H9 (cell line): ENCODE measurements around the gene ATP1A2. TPM values are rescaled to one million over a fixed set of nuclear protein-coding genes. Genes with fewer than 3 reads are reported as not detected.

Experiments
- DNase-seq: peaks from one replicate; pipeline ENCODE4 v3.0.0-alpha.2; 2017
- H2AFZ ChIP-seq: one replicate; pipeline ENCODE4 v1.6.1; 2013; ENCODE audit warnings: mild to moderate bottlenecking, low read length, control low read depth, moderate library complexity
- H2AK5ac ChIP-seq: 2 replicates; pipeline ENCODE4 v1.6.1; 2013; ENCODE audit warnings: low read length, control low read depth, mixed read lengths; ENCODE audit not compliant: insufficient read length
- H2BK120ac ChIP-seq: one replicate; pipeline ENCODE4 v1.6.1; 2013; ENCODE audit warnings: low read depth, mild to moderate bottlenecking, low read length, control low read depth, inconsistent platforms; ENCODE audit not compliant: poor library complexity, severe bottlenecking
- H2BK12ac ChIP-seq: 2 replicates; pipeline ENCODE4 v1.6.1; 2013; ENCODE audit warnings: low read length, control low read depth, mixed read lengths, low read depth; ENCODE audit not compliant: insufficient read length
- H2BK15ac ChIP-seq: 2 replicates; pipeline ENCODE4 v1.6.1; 2013; ENCODE audit warnings: low read depth, low read length, control low read depth
- H2BK20ac ChIP-seq: one replicate; pipeline ENCODE4 v1.6.1; 2013; ENCODE audit warnings: low read depth, mild to moderate bottlenecking, low read length, control low read depth, inconsistent platforms; ENCODE audit not compliant: poor library complexity, severe bottlenecking
- H2BK5ac ChIP-seq: 2 replicates; pipeline ENCODE4 v1.6.1; 2013; ENCODE audit warnings: low read length, control low read depth, mixed read lengths; ENCODE audit not compliant: insufficient read length
- H3K14ac ChIP-seq: 2 replicates; pipeline ENCODE4 v1.6.1; 2013; ENCODE audit warnings: low read length, control low read depth; ENCODE audit not compliant: insufficient read depth
- H3K18ac ChIP-seq: 2 replicates; pipeline ENCODE4 v1.6.1; 2013; ENCODE audit warnings: low read depth, mild to moderate bottlenecking, mixed read lengths, low read length, control low read depth; ENCODE audit not compliant: insufficient read length
- H3K23ac ChIP-seq: 2 replicates; pipeline ENCODE4 v1.6.1; 2013; ENCODE audit warnings: low read length, control low read depth, mixed read lengths, low read depth; ENCODE audit not compliant: insufficient read length
- H3K23me2 ChIP-seq: 2 replicates; pipeline ENCODE4 v1.6.1; 2013; ENCODE audit warnings: low read depth, mild to moderate bottlenecking, mixed read lengths, low read length, control low read depth; ENCODE audit not compliant: insufficient read length, poor library complexity, severe bottlenecking
- H3K27ac ChIP-seq: 2 replicates; pipeline ENCODE4 v1.5.1; 2013; ENCODE audit warnings: low read length, control low read depth, mixed read lengths, low read depth; ENCODE audit not compliant: insufficient read length
- H3K27me3 ChIP-seq: 2 replicates; pipeline ENCODE4 v1.6.1; 2013; ENCODE audit warnings: low read length, control low read depth, inconsistent platforms; ENCODE audit not compliant: insufficient read depth
- H3K4ac ChIP-seq: 2 replicates; pipeline ENCODE4 v1.6.1; 2013; ENCODE audit warnings: low read depth, mild to moderate bottlenecking, control low read depth, inconsistent platforms, low read length, moderate library complexity
- H3K4me1 ChIP-seq: 2 replicates; pipeline ENCODE4 v1.6.1; 2013; ENCODE audit warnings: low read length, control low read depth, inconsistent platforms; ENCODE audit not compliant: insufficient read depth
- H3K4me2 ChIP-seq: 2 replicates; pipeline ENCODE4 v1.6.1; 2013; ENCODE audit warnings: low read length, control low read depth, mixed read lengths; ENCODE audit not compliant: insufficient read length, insufficient read depth
- H3K56ac ChIP-seq: 2 replicates; pipeline ENCODE4 v1.6.1; 2013; ENCODE audit warnings: low read depth, mild to moderate bottlenecking, mixed read lengths, low read length, control low read depth; ENCODE audit not compliant: insufficient read length
- H3K79me1 ChIP-seq: 2 replicates; pipeline ENCODE4 v1.6.1; 2013; ENCODE audit warnings: low read depth, mild to moderate bottlenecking, moderate library complexity, low read length, control low read depth, inconsistent platforms; ENCODE audit not compliant: insufficient read depth, poor library complexity, severe bottlenecking
- H3K79me2 ChIP-seq: 2 replicates; pipeline ENCODE4 v1.6.1; 2013; ENCODE audit warnings: low read length, control low read depth, inconsistent platforms; ENCODE audit not compliant: insufficient read depth
- H3K9ac ChIP-seq: 2 replicates; pipeline ENCODE4 v1.6.1; 2013; ENCODE audit warnings: low read length, control low read depth, mixed read lengths; ENCODE audit not compliant: insufficient read length; ENCODE audit errors: extremely low read depth
- H3K9me3 ChIP-seq: one replicate; pipeline ENCODE4 v1.6.1; 2013; ENCODE audit warnings: low read depth, low read length, inconsistent platforms; ENCODE audit not compliant: control insufficient read depth
- H3T11ph ChIP-seq: one replicate; pipeline ENCODE4 v1.6.1; 2013; ENCODE audit warnings: mild to moderate bottlenecking, low read length, control low read depth, inconsistent platforms
- H4K20me1 ChIP-seq: one replicate; pipeline ENCODE4 v1.6.1; 2013; ENCODE audit not compliant: control insufficient read depth, insufficient read length, insufficient read depth
- H4K5ac ChIP-seq: 2 replicates; pipeline ENCODE4 v1.6.1; 2013; ENCODE audit warnings: low read depth, mild to moderate bottlenecking, mixed read lengths, low read length, control low read depth; ENCODE audit not compliant: insufficient read length
- H4K8ac ChIP-seq: replicated peaks from 2 replicates; pipeline ENCODE4 v1.6.1; 2013; ENCODE audit warnings: low read length, control low read depth, mixed read lengths, low read depth; ENCODE audit not compliant: insufficient read length
- H4K91ac ChIP-seq: 2 replicates; pipeline ENCODE4 v1.6.1; 2013; ENCODE audit warnings: low read depth, mild to moderate bottlenecking, moderate library complexity, mixed read lengths, low read length, control low read depth; ENCODE audit not compliant: insufficient read length
- H3K27ac Mint-ChIP-seq, 3 experiments: 2 replicates in 2 of 3; 3 replicates in 1 of 3; pipeline ENCODE4 v1.8.0; 2020 to 2021; ENCODE audit warnings: mixed read lengths in 3 of 3, mild to moderate bottlenecking in 1 of 3, moderate library complexity in 1 of 3
- H3K27me3 Mint-ChIP-seq: 2 replicates; pipeline ENCODE4 v1.8.0; 2021; ENCODE audit warnings: low read depth, mild to moderate bottlenecking, moderate library complexity, mixed read lengths
- H3K36me3 Mint-ChIP-seq, 3 experiments: 2 replicates in 2 of 3; 3 replicates in 1 of 3; pipeline ENCODE4 v1.8.0; 2020 to 2021; ENCODE audit warnings: low read depth in 3 of 3, mixed read lengths in 3 of 3; ENCODE audit not compliant: insufficient read depth in 1 of 3
- H3K4me1 Mint-ChIP-seq, 2 experiments: 2 replicates each; pipeline ENCODE4 v1.8.0; 2020; ENCODE audit warnings: mixed read lengths in 2 of 2
- H3K4me3 Mint-ChIP-seq, 2 experiments: 2 replicates in 1 of 2; 3 replicates in 1 of 2; pipeline ENCODE4 v1.8.0; 2020 to 2021; ENCODE audit warnings: mild to moderate bottlenecking in 2 of 2, mixed read lengths in 2 of 2, moderate library complexity in 1 of 2
- H3K9me3 Mint-ChIP-seq, 2 experiments: 2 replicates in 1 of 2; 3 replicates in 1 of 2; pipeline ENCODE4 v1.8.0; 2020; ENCODE audit warnings: mild to moderate bottlenecking in 2 of 2, mixed read lengths in 2 of 2, moderate library complexity in 1 of 2
- CTCF ChIP-seq: fragments of 200-600 bp; sonication (generic); conservative IDR thresholded peaks from 3 replicates; pipeline ENCODE4 v1.8.0; 2021; ENCODE audit warnings: antibody characterized with exemption, mild to moderate bottlenecking
- WGBS: extraction: QIAGEN DNeasy Blood & Tissue Kit; methylation state at CpG from one replicate; pipeline ENCODE4 v1.1.7; 2013; ENCODE audit warnings: missing lambda C conversion rate, low lambda C conversion rate, mixed read lengths; ENCODE audit not compliant: insufficient read length; ENCODE audit errors: extremely low coverage; 5-methylcytosine and 5-hydroxymethylcytosine counted together
- total RNA-seq: library from RNA; stranded (reverse); gene quantifications from 2 replicates; pipeline ENCODE4 v1.2.1, GENCODE V29; 2021

The ATP1A2 gene
- total RNA-seq, 1 experiment from 2014 or later = 3.0 TPM

GRCh38 chr1:160139840-160140239 is 24.3 kb downstream of the ATP1A2 start:
- Histone ChIP-seq H2BK15ac (no peak overlapping the region), H4K20me1 (no peaks in the 10 kb centered on the region), H2BK20ac (no peak overlapping the region), H3K23me2 (no peaks in the 10 kb centered on the region), H3K56ac (no peak overlapping the region), H3K4me1 (no peaks in the 10 kb centered on the region), H3K14ac (no peak overlapping the region), H2AFZ (no peak overlapping the region), H3K18ac (no peak overlapping the region), H2AK5ac (no peak overlapping the region), H3K23ac (no peak overlapping the region), H4K5ac (no peak overlapping the region), H2BK5ac (no peak overlapping the region), H4K91ac (no peak overlapping the region), H3K9ac (no peak overlapping the region), H3T11ph (no peak overlapping the region), H3K4ac (no peak overlapping the region), H3K9me3 (no peaks in the 10 kb centered on the region), H3K79me2 (no peaks in the 10 kb centered on the region), H4K8ac (no peak overlapping the region), H2BK12ac (no peak overlapping the region), H3K27ac (no peak overlapping the region), H3K79me1 (no peaks in the 10 kb centered on the region), H2BK120ac (no peak overlapping the region), H3K4me2 (no peak overlapping the region), H3K27me3 (no peaks in the 10 kb centered on the region)
- DNase-seq = no peak
- Mint-ChIP-seq H3K27ac (peak overlapping the region in 1 of 3 experiments; percentile 70; a peak in 1 of 7 replicates), H3K36me3 (peaks cover 0 to 59% (median 58%) of the 10 kb centered on the region in 3 experiments; a peak in 6 of 7 replicates), H3K4me3 (no peak overlapping the region), H3K27me3 (peaks cover 3% of the 10 kb centered on the region), H3K9me3 (no peaks in the 10 kb centered on the region), H3K4me1 (peaks cover 3 to 5% of the 10 kb centered on the region in 2 experiments)
- WGBS = no CpG with 5 or more reads among the region's 8 CpGs
- no peak for TF ChIP-seq CTCF
